Measurements from ENCODE around the gene PSG3.

GRCh38 chr19:42695811-42696503, 44.3 kb downstream of the PSG3 start:
- TF ChIP-seq, protein P1, sequence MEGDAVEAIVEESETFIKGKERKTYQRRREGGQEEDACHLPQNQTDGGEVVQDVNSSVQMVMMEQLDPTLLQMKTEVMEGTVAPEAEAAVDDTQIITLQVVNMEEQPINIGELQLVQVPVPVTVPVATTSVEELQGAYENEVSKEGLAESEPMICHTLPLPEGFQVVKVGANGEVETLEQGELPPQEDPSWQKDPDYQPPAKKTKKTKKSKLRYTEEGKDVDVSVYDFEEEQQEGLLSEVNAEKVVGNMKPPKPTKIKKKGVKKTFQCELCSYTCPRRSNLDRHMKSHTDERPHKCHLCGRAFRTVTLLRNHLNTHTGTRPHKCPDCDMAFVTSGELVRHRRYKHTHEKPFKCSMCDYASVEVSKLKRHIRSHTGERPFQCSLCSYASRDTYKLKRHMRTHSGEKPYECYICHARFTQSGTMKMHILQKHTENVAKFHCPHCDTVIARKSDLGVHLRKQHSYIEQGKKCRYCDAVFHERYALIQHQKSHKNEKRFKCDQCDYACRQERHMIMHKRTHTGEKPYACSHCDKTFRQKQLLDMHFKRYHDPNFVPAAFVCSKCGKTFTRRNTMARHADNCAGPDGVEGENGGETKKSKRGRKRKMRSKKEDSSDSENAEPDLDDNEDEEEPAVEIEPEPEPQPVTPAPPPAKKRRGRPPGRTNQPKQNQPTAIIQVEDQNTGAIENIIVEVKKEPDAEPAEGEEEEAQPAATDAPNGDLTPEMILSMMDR (IDR thresholded peaks at IDR 0.05), result no peak
- TF ChIP-seq POLR2A (IDR thresholded peaks at IDR 0.05), result no peak
